ENCODE data around the gene MICAL3. TPM values are rescaled to one million over a fixed set of nuclear protein-coding genes. Genes with fewer than 3 reads are reported as not detected.

The MICAL3 gene
- polyA plus RNA-seq, 3 donors from 2014 or later: 1.1 to 2.3 TPM; not detected in 1

DNA sequence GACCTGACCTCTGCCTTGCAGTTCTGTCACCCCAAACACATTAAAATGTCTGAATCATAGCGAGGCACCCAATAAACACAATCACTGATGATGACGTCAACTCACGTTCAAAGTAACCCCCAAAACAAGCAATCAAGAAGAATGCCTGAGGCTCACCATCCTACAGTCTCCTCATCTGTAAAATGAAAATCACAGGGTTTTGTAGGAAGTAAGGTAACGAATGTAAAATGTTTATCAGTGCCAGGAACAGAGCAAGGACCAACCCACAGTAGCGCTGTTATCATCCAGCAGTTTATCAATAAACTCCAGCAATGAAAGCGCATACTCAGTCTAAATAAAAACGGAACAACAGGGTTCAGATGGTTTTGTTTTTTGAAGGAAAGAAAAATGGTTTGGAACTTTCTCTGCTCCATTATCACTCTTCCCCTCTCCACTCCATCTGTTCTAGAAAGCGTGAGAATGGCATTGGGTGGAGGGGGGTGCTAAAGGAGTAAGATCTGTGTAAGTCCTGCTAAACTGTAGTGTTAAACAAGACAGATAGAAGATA is 110.5 kb downstream of the MICAL3 start:
- no peaks in the 10 kb centered on the region for H3K4me1 Mint-ChIP-seq
- peaks cover 0 to 3% (median 0%) of the 10 kb centered on the region in 3 donors for H3K27me3 Mint-ChIP-seq (ENCODE audit: low read depth in 3 of 3)
- H3K27ac Mint-ChIP-seq: no peak overlapping the region
- H3K36me3 Mint-ChIP-seq: no peaks in the 10 kb centered on the region
- H3K4me3 Mint-ChIP-seq: no peak overlapping the region
- no peak for DNase-seq
- H3K9me3 Mint-ChIP-seq: no peaks in the 10 kb centered on the region

DNA sequence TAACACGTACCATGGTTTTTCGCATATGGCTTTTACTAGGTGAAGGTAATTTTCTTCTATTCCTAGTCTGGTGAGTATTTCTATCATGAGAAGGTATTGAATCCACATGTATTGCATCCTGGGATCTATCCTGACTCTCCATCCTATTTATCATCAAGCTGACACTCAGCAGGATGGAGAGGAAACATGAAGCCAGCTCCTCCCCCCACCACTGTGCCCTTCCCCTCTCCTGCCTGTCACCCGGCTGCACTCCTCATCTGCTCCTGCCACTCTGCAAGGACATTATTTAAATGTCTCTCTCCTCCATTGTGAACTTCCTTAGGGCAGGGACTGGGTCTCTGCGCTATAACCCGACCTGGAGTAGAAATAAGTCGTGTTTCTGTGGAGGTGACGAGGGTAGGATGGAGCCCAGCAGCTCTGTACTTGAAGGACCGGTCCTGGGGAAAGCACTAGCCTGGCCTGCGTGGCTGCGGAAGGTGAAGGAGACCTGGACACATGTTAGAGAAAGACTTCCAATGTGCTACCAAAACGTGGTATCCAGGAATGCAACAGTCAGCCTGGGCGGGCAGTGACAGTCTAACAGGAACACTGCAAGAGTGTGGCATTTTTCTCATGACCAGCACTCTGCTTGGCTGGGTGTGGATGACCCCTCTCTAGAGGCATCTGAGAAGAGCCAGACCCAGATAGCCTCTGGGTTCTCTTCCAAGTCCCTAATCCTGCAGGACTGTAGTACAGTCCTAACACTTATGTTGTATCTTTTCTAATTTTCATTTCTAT is 111.2 kb downstream of the MICAL3 start:
- H3K36me3 Mint-ChIP-seq: no peaks in the 10 kb centered on the region
- no peak overlapping the region for H3K4me3 Mint-ChIP-seq
- H3K27ac Mint-ChIP-seq: peak overlapping the region in 1 of 6 donors; percentile 56
- no peaks in the 10 kb centered on the region for H3K4me1 Mint-ChIP-seq
- peaks cover 0 to 3% (median 0%) of the 10 kb centered on the region in 3 donors for H3K27me3 Mint-ChIP-seq (ENCODE audit: low read depth in 3 of 3)
- no peak for DNase-seq
- no peaks in the 10 kb centered on the region for H3K9me3 Mint-ChIP-seq

DNA sequence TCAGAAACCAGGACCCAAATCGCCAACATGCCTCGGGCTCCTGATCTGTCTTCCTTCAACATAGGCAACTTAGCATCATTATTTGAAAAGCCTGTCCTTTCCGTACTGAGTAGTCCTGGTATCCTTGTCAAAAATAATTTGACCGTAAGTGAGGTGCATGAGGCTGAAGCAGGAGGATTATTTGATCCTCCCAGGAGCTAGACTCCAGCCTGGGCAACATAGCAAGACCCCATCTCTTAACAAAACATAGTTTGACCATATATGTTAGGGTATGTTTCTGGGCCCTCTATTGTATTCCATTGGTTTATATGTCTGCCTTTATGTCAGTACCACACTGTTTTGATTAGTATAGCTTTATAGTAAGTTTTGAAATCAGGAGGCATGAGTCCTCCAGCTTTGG is 112.5 kb downstream of the MICAL3 start:
- Mint-ChIP-seq H3K27ac (no peak overlapping the region), H3K9me3 (no peaks in the 10 kb centered on the region), H3K4me3 (no peak overlapping the region), H3K36me3 (no peaks in the 10 kb centered on the region), H3K27me3 (ENCODE audit: low read depth in 3 of 3) (peaks cover 0 to 3% (median 0%) of the 10 kb centered on the region in 3 donors), H3K4me1 (no peaks in the 10 kb centered on the region)
- DNase-seq: no peak

DNA sequence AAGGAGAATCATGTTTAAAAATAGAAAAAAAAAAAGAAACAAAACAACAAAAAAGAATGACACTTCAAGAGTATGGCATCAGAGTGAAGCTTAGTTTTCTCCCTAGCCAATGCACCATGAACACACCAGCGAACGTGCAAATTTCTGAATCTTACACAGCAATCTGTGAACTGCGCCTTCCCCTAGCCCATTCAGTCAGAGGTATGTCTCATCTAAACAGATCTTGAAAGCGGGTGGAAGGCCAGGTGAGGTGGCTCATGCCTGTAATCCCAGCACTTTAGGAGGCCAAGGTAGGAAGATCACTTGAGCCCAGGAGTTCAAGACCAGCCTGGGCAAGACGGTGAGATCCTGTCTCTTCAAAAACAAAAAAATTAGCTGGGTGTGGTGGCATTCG is 113.1 kb downstream of the MICAL3 start:
- no peak for DNase-seq
- no peaks in the 10 kb centered on the region for H3K4me1 Mint-ChIP-seq
- H3K27ac Mint-ChIP-seq: peak overlapping the region in 1 of 6 donors; percentile 5
- no peaks in the 10 kb centered on the region for H3K36me3 Mint-ChIP-seq
- peaks cover 0 to 3% (median 2%) of the 10 kb centered on the region in 3 donors for H3K27me3 Mint-ChIP-seq (ENCODE audit: low read depth in 3 of 3)
- H3K9me3 Mint-ChIP-seq: no peaks in the 10 kb centered on the region
- H3K4me3 Mint-ChIP-seq: no peak overlapping the region

DNA sequence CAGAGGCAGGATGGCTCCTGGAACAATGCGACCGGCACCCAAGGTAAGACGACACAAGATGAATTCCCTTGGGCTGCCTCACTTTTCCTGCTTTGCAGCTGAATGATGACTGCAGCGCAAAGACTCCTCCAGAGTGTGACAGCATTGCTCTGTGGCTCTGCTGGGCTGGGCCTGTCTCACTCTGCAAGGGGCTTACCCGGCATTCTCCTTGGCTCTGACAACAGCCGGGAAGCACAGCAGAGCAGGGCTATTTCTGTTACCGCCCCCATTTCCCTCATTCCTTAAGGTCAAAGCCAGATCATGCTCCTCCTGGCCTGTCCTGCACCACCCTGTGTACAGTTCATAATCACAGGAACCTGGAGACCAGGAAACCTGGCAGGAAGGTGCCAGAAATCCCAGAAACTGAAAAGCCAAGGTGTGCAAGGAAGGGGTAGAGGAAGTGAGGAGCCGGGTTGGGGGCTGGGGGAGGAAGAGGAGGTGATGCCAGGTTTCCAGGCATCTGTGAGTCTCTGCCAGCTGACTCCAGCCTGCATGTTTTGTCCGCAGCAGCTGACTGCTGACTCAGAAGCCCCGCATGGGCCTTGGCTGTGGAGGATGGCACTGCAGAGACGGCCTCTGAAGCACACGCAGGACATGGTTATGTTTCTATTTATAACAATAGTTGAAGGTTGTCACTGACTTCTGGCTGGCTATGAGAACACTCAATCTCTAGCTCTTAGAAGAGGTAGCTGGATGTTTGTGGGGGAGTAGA is 113.6 kb downstream of the MICAL3 start:
- Mint-ChIP-seq H3K27me3 (ENCODE audit: low read depth in 3 of 3) (peaks cover 0 to 3% (median 2%) of the 10 kb centered on the region in 3 donors), H3K4me3 (no peak overlapping the region), H3K9me3 (no peaks in the 10 kb centered on the region), H3K4me1 (no peaks in the 10 kb centered on the region), H3K36me3 (no peaks in the 10 kb centered on the region), H3K27ac (peak overlapping the region in 1 of 6 donors; percentile 5)
- no peak for DNase-seq

DNA sequence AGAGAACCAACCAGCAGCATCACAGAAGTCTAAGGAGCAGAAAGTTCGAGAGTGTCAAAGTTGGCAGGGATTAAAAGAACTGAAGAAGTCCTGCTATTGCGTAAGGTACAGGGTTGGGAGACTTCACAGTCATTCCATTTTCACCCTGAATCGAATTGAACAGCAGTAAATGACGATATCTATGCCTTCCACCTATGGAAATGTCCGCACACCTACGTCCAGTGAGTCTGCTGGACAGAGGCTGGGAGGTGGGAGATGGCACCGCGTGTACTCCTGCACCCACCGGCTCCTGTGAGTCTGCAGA is 116.7 kb downstream of the MICAL3 start:
- Mint-ChIP-seq H3K27me3 (ENCODE audit: low read depth in 3 of 3) (peaks cover 0 to 3% (median 2%) of the 10 kb centered on the region in 3 donors), H3K27ac (no peak overlapping the region), H3K4me1 (no peaks in the 10 kb centered on the region), H3K36me3 (no peaks in the 10 kb centered on the region), H3K4me3 (no peak overlapping the region), H3K9me3 (no peaks in the 10 kb centered on the region)
- no peak for DNase-seq

DNA sequence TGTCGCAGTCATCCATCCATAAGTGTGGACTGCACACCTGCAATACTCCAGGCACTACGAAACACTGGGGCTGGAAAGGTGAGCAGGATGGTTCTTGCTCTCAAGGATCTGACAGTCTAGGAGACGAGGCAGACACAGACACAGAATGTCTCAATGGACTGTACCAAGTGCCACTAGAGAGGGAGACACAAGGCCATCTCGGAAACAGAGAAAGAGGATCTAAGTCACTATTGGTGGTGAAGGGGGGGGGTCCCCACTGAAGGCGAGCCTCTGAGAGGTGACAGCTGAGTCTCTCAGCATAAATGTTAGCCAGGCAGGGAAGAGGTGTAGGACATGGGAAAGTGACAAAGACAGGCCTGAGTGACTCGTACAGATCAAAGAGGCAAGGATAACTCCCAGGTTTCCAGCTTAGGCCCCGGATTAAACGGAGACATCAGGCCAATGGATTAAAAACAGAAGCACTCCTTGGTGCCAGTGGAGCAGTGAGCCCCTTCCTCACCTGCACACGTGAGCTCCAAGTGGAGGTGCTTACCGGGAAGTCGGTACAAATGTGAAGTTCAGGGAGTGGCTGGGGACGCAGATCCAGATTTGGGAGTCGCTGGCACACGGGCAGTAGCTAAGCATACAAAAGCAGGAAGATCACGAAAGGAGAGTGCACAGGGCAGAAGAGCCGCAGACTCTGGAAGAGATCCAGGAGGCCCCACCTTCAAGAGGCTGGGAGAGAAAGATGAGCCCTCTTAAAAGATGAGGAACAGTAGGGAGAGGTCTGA is 117.2 kb downstream of the MICAL3 start:
- Mint-ChIP-seq H3K27me3 (ENCODE audit: low read depth in 3 of 3) (peaks cover 0 to 3% (median 2%) of the 10 kb centered on the region in 3 donors), H3K27ac (no peak overlapping the region), H3K36me3 (no peaks in the 10 kb centered on the region), H3K4me3 (no peak overlapping the region), H3K9me3 (no peaks in the 10 kb centered on the region), H3K4me1 (no peaks in the 10 kb centered on the region)
- no peak for DNase-seq

DNA sequence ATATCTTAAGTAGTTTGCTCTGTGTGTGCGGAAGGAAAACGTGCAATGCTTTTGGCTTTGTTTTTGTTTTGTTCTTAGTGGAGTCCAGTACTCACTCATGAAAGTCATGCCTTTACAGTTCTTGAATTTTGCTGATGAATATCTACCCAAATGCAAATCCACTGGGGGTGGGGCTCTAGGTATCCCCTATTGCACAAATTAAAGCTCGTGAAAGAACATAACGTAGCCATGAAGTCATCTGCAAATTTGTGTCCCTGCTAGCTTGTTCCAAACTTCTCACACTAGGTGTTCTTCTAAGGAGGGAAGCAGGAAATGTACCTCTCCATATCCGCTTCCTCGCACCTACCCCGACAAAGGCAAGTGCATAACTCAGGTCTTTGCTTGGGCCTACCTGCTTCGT is 118.9 kb downstream of the MICAL3 start:
- Mint-ChIP-seq H3K36me3 (no peaks in the 10 kb centered on the region), H3K9me3 (no peaks in the 10 kb centered on the region), H3K27me3 (ENCODE audit: low read depth in 3 of 3) (peaks cover 0 to 3% (median 2%) of the 10 kb centered on the region in 3 donors), H3K27ac (no peak overlapping the region), H3K4me3 (no peak overlapping the region), H3K4me1 (no peaks in the 10 kb centered on the region)
- DNase-seq: no peak

DNA sequence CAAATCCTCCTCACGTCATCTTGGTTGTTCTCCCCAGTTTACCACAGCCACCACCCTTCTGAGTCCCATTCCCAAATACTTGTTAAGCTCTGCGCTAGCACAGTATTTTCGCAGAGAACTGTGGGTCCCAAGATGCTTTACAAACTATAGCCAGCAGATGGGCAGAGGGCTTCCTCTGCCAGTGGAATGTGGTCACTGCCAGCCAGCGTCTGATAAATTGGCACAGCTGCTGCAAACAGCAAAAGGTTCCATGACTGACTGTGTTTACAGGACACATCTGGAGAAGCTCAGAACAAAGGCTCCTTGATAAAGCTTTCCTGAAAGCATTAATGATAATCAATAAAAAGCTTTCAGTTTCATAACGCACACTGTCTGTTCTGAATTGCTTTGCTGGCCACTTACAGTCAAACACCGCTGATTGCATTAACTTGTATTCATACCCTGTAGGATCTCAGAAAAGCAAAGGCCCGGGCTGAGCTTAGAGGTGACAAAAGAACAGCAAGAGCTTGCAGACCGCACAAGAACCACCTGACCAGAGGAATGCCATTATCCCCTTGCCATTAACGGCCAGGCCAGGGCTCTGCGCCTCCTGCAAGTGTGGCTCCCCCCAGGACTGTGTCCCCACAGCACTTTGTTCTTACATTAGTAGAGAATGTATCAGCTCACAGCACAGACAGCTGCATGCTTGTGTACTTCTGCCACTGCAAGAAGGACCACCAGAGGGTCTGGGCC is 120.6 kb downstream of the MICAL3 start:
- Mint-ChIP-seq H3K27ac (no peak overlapping the region), H3K9me3 (no peaks in the 10 kb centered on the region), H3K4me1 (no peaks in the 10 kb centered on the region), H3K4me3 (no peak overlapping the region), H3K36me3 (no peaks in the 10 kb centered on the region), H3K27me3 (ENCODE audit: low read depth in 3 of 3) (peaks cover 0 to 2% (median 0%) of the 10 kb centered on the region in 3 donors)
- DNase-seq: no peak

DNA sequence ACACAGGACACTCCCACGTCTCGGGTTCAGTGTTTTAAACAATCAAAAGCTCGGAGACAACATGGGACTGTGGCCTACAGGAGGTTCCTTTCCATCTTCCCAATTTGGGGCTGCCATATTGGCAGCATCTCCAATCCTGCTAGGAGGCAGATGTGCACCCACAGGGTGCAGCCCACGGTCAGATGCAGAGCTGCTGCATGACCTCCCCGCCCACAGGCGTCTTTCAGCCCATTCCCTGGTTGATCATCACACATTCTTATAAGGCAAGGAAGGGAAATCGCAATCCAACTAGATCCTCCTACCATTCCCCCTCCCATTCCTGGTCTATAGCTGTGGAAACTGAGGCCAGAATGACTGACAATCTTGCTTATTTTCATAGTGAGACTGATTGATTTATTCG is 121.4 kb downstream of the MICAL3 start:
- H3K27ac Mint-ChIP-seq: no peak overlapping the region
- H3K27me3 Mint-ChIP-seq (ENCODE audit: low read depth in 3 of 3): peaks cover 0 to 2% (median 0%) of the 10 kb centered on the region in 3 donors
- H3K4me1 Mint-ChIP-seq: no peaks in the 10 kb centered on the region
- no peak overlapping the region for H3K4me3 Mint-ChIP-seq
- no peaks in the 10 kb centered on the region for H3K9me3 Mint-ChIP-seq
- H3K36me3 Mint-ChIP-seq: no peaks in the 10 kb centered on the region
- no peak for DNase-seq

DNA sequence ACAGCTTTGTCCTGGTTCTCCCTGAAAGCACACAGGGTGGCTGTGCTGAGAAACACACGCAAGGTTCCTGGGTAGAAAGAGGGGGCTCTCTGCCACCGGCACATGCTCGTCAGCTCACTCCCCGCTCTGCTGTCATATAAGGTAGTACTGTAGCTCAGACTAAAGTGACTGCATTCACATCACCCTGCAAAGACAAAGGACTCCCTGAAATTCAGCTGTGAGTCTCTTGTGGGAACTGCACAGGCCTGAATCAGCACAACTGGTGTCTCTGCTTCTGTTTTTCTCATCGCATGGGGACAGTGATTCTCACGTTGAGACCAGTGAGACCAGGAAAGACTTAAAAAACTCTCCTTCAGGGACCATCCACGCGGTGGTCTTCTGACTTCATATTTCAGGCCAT is 126.0 kb downstream of the MICAL3 start:
- H3K36me3 Mint-ChIP-seq: peaks cover 0 to 10% (median 0%) of the 10 kb centered on the region in 3 donors
- no peaks in the 10 kb centered on the region for H3K27me3 Mint-ChIP-seq (ENCODE audit: low read depth in 3 of 3)
- H3K9me3 Mint-ChIP-seq: no peaks in the 10 kb centered on the region
- no peak overlapping the region for H3K4me3 Mint-ChIP-seq
- DNase-seq: no peak
- H3K4me1 Mint-ChIP-seq: no peaks in the 10 kb centered on the region
- H3K27ac Mint-ChIP-seq: no peak overlapping the region

DNA sequence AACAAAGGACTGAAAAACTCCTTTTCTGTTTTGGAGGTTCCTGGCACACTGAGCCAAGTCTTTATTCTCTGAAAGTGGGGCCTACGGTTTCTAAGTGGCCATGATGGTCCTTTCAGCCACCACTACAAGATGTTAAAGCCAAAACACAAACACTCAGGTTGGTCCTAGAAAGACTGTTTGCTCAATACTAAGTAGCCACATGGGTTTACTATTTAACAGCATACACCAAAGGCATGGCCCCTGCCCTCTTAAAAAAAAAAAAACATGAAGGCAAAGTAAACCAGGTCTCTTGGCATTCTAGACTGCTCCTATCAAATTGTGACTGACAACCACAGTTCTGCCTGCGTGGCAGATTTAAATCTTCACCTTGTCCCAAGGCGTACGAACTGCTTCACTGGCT is 126.5 kb downstream of the MICAL3 start:
- Mint-ChIP-seq H3K36me3 (peaks cover 0 to 10% (median 0%) of the 10 kb centered on the region in 3 donors), H3K27ac (no peak overlapping the region)

DNA sequence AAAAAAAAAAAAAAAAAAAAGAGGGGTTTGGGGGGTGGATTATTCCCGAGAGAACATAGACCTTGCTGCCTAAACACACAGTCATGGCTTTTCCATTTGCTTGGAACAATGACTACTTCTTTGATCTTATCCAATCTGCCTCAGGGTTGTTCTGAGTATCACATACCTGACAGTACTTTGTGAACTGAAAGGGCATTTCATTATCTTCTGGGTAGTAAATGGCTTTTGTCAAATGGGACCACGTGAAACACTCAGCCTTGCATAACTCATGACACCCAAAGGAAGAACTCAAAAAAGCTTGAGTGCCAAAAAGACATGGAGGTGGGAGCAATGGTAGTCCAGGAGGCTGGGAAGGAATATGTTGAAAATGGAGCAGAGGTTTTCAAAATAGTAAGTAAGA is 126.9 kb downstream of the MICAL3 start:
- no peak for DNase-seq
- Mint-ChIP-seq H3K4me3 (no peak overlapping the region), H3K36me3 (peaks cover 0 to 10% (median 0%) of the 10 kb centered on the region in 3 donors), H3K4me1 (no peaks in the 10 kb centered on the region), H3K9me3 (no peaks in the 10 kb centered on the region), H3K27me3 (ENCODE audit: low read depth in 3 of 3) (no peaks in the 10 kb centered on the region), H3K27ac (no peak overlapping the region)

More for the DNA sequence above, 126.5 kb downstream of the MICAL3 start:
- no peaks in the 10 kb centered on the region for H3K9me3 Mint-ChIP-seq
- no peak for DNase-seq
- no peaks in the 10 kb centered on the region for H3K4me1 Mint-ChIP-seq
- H3K27me3 Mint-ChIP-seq (ENCODE audit: low read depth in 3 of 3): no peaks in the 10 kb centered on the region
- H3K4me3 Mint-ChIP-seq: no peak overlapping the region
